HG03159 (cell line): ENCODE data around the gene TXNDC2.
"Not testable (repeated sequence)": the region's sequence is repeated elsewhere in the genome, so short reads cannot be mapped to it uniquely, and the experiment has no call there.

Experiments
- ATAC-seq: cut with Tn5 transposase; IDR thresholded peaks from one replicate; pipeline ENCODE4 v1.9.1; 2021; ENCODE audit warnings: mild to moderate bottlenecking, moderate library complexity; ENCODE audit not compliant: unreplicated experiment

The TXNDC2 gene

GRCh38 chr18:9885170-9886004 is at the start of gene TXNDC2:
TSS of gene TXNDC2 (plus strand) at chr18:9885973. CDS start at chr18:9886681, 708 bp downstream.
- no peak for ATAC-seq

- no peak for ATAC-seq
Observed at GRCh38 chr18:9838144-9838877, 47.5 kb upstream of the TXNDC2 start.

- ATAC-seq, result no peak
Observed at GRCh38 chr18:9839211-9839610, 46.6 kb upstream of the TXNDC2 start.

GRCh38 chr18:9839853-9840252 is 45.9 kb upstream of the TXNDC2 start:
- no peak for ATAC-seq

- ATAC-seq, result no peak
Observed at GRCh38 chr18:9841752-9842151, 44.0 kb upstream of the TXNDC2 start.

GRCh38 chr18:9842448-9842847 is 43.3 kb upstream of the TXNDC2 start:
- no peak for ATAC-seq

- ATAC-seq, result no peak
Observed at GRCh38 chr18:9845256-9845655, 40.5 kb upstream of the TXNDC2 start.

- no peak for ATAC-seq
Observed at GRCh38 chr18:9846162-9846925, 39.4 kb upstream of the TXNDC2 start.

GRCh38 chr18:9848170-9848879 is 37.4 kb upstream of the TXNDC2 start:
- ATAC-seq, result no peak

- no peak for ATAC-seq
Observed at GRCh38 chr18:9849407-9850283, 36.1 kb upstream of the TXNDC2 start.

GRCh38 chr18:9850309-9850708 is 35.5 kb upstream of the TXNDC2 start:
- no peak for ATAC-seq

GRCh38 chr18:9851511-9851910 is 34.3 kb upstream of the TXNDC2 start:
- ATAC-seq, result no peak

- ATAC-seq, result no peak
Observed at GRCh38 chr18:9852266-9853081, 33.3 kb upstream of the TXNDC2 start.

- no peak for ATAC-seq
Observed at GRCh38 chr18:9854801-9855676, 30.7 kb upstream of the TXNDC2 start.

- no peak for ATAC-seq
Observed at GRCh38 chr18:9855681-9856080, 30.1 kb upstream of the TXNDC2 start.

GRCh38 chr18:9856092-9856491 is 29.7 kb upstream of the TXNDC2 start:
- ATAC-seq, result no peak

- ATAC-seq, result not testable (repeated sequence)
Observed at GRCh38 chr18:9857479-9857998, 28.2 kb upstream of the TXNDC2 start.

- no peak for ATAC-seq
Observed at GRCh38 chr18:9858642-9859041, 27.1 kb upstream of the TXNDC2 start.
